Measurements from ENCODE around the gene CDH13.

DNA sequence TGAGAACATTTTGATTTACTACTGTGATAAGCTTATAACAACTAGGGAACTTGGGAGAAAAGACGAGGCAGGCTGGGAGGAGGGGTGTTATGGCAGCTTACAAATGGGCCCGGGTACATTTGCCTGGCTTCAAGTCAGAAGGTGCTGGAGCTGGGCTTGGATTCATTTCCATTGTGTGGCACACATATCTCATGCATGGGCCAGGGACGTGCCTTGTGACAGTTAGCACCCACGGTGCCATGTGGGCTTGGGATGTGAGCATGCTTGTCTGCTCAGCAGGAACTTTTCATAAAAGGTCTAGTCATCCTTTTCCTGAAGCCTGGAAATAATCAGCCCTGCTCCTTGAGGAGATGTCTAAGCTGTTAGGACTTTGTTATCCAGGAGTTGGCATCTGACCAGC is 572.2 kb downstream of the CDH13 start:
- no peak for TF ChIP-seq POLR2AphosphoS5 (IDR thresholded peaks at IDR 0.05; ENCODE audit: low read depth, low read length)
- no peak for TF ChIP-seq SIN3A (IDR thresholded peaks at IDR 0.05; ENCODE audit: borderline replicate concordance, insufficient read depth, low read length)
- no peak for TF ChIP-seq TAF1 (IDR thresholded peaks at IDR 0.05; ENCODE audit: borderline replicate concordance, insufficient read depth, low read length)
